ENCODE results near the gene TNRC18.
"Not testable (repeated sequence)": the region's sequence is repeated elsewhere in the genome, so short reads cannot be mapped to it uniquely, and the experiment has no call there.

TNRC18 gene

GRCh38 chr7:5314864-5315263 is 108.8 kb downstream of the TNRC18 start:
- H3K4me3 ChIP-seq (IDR thresholded peaks at IDR 0.05; ENCODE audit: insufficient read depth, low read depth, low read length): no peak overlapping the region
- no peaks in the 10 kb centered on the region for H4K20me1 ChIP-seq (ENCODE audit: insufficient read depth)
- no peaks in the 10 kb centered on the region for H3K4me1 ChIP-seq (ENCODE audit: low read depth, poor library complexity, severe bottlenecking)
- no peak overlapping the region for H3K4me2 ChIP-seq
- H2AFZ ChIP-seq (ENCODE audit: low read depth): no peak overlapping the region
- no peak overlapping the region for H3K9ac ChIP-seq
- H3K27me3 ChIP-seq (ENCODE audit: insufficient read depth, low read depth): no peaks in the 10 kb centered on the region
- H3K79me2 ChIP-seq (ENCODE audit: insufficient read depth, low read depth): no peaks in the 10 kb centered on the region
- TF ChIP-seq CTCF (conservative IDR thresholded peaks at IDR 0.05; ENCODE audit: low read depth, low read length): no peak
- H3K36me3 ChIP-seq (ENCODE audit: insufficient read depth): no peaks in the 10 kb centered on the region
- no peak overlapping the region for H3K27ac ChIP-seq

DNA sequence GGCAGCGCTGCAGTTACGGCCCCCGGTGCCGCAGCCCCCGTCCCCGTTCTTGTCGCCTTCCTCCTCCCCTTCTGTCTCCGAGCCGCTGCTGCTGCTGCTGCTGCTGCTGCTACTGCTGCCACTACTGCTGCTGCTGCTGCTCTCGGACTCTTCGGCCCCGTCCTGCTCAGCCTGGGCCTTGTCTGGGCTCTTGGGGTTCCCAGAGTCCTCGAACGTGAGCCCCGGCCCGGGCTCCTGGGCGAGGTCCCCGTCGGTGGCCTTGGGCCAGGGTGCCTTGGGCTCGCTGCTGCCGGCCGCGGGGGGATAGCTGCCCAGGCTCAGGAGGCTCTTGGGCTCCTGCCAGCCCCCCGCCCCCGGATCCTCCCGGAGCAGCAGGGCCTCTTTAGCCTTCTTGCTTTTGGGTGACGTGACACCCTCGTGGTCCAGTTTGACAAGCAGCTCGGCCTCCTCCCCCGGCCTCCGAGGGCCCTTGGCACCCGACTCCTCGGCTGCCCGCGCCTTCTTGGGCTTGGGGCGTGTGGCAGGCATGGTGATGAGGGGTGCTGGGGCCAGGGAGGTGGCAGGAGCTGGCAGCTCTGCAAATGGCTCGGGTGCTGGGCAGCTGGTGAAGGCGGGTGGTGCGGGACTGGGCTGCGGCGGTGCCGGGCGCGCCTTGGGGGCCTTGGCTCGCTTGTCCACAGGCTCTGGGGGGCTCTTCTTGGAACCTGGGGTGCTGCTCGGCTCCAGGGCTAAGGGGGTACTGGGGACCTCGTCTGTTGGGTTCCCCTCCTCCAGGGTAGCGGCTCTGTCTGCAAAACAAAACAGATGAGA is 110.4 kb downstream of the TNRC18 start:
- H3K36me3 ChIP-seq (ENCODE audit: insufficient read depth): not testable (repeated sequence)

GRCh38 chr7:5312276-5313070 is 111.2 kb downstream of the TNRC18 start:
- not testable (repeated sequence) for H3K9ac ChIP-seq; H4K20me1 ChIP-seq (ENCODE audit: insufficient read depth); H3K4me3 ChIP-seq (IDR thresholded peaks at IDR 0.05; ENCODE audit: insufficient read depth, low read depth, low read length); H3K27ac ChIP-seq; H3K79me2 ChIP-seq (ENCODE audit: insufficient read depth, low read depth); H3K27me3 ChIP-seq (ENCODE audit: insufficient read depth, low read depth); H3K4me2 ChIP-seq; H2AFZ ChIP-seq (ENCODE audit: low read depth); H3K36me3 ChIP-seq (ENCODE audit: insufficient read depth); H3K4me1 ChIP-seq (ENCODE audit: low read depth, poor library complexity, severe bottlenecking)

More for the DNA sequence above, 110.4 kb downstream of the TNRC18 start:
- not testable (repeated sequence) for H3K27ac ChIP-seq; H3K79me2 ChIP-seq (ENCODE audit: insufficient read depth, low read depth); H3K4me3 ChIP-seq (IDR thresholded peaks at IDR 0.05; ENCODE audit: insufficient read depth, low read depth, low read length); H3K9ac ChIP-seq; H4K20me1 ChIP-seq (ENCODE audit: insufficient read depth); H2AFZ ChIP-seq (ENCODE audit: low read depth); H3K4me2 ChIP-seq; H3K27me3 ChIP-seq (ENCODE audit: insufficient read depth, low read depth); H3K4me1 ChIP-seq (ENCODE audit: low read depth, poor library complexity, severe bottlenecking)

DNA sequence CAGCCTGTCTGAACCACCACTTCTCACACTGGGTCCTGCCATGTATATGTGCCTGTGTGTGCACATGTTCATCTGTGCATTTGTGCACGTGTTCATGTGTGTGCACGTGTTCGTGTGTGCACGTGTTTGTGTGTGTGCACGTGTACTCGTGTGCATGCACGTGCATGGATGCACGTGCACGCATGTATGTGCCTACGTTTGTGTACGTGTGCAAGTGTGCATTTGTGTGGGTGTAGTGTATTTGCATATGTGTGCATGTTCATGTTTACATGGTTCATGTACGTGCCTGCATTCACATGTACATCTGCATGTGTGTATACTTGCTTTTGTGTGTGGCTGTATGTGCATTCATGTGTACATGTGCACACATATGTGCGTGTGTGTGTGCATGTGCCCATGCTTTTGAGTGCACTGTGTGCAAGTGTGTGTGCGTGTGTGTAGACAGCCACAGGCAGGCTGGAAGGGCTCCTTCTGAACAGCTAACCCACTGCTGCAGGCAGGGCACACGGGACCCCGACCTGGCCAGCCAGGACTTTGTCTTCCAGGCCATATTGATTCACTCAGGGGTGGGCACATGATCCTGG is 112.7 kb downstream of the TNRC18 start:
- Histone ChIP-seq H3K79me2 (ENCODE audit: insufficient read depth, low read depth) (no peaks in the 10 kb centered on the region), H3K27me3 (ENCODE audit: insufficient read depth, low read depth) (no peaks in the 10 kb centered on the region), H3K27ac (no peak overlapping the region), H3K9ac (no peak overlapping the region), H4K20me1 (ENCODE audit: insufficient read depth) (no peaks in the 10 kb centered on the region), H3K4me2 (no peak overlapping the region), H2AFZ (ENCODE audit: low read depth) (no peak overlapping the region), H3K4me3 (IDR thresholded peaks at IDR 0.05; ENCODE audit: insufficient read depth, low read depth, low read length) (no peak overlapping the region), H3K36me3 (ENCODE audit: insufficient read depth) (no peaks in the 10 kb centered on the region), H3K4me1 (ENCODE audit: low read depth, poor library complexity, severe bottlenecking) (no peaks in the 10 kb centered on the region)
- no peak for TF ChIP-seq CTCF (conservative IDR thresholded peaks at IDR 0.05; ENCODE audit: low read depth, low read length)

- no peak overlapping the region for H3K4me3 ChIP-seq (IDR thresholded peaks at IDR 0.05; ENCODE audit: insufficient read depth, low read depth, low read length)
- no peaks in the 10 kb centered on the region for H4K20me1 ChIP-seq (ENCODE audit: insufficient read depth)
- no peaks in the 10 kb centered on the region for H3K36me3 ChIP-seq (ENCODE audit: insufficient read depth)
- H3K27me3 ChIP-seq (ENCODE audit: insufficient read depth, low read depth): no peaks in the 10 kb centered on the region
- TF ChIP-seq CTCF (conservative IDR thresholded peaks at IDR 0.05; ENCODE audit: low read depth, low read length): no peak
- H3K4me1 ChIP-seq (ENCODE audit: low read depth, poor library complexity, severe bottlenecking): no peaks in the 10 kb centered on the region
- H2AFZ ChIP-seq (ENCODE audit: low read depth): no peak overlapping the region
- no peak overlapping the region for H3K4me2 ChIP-seq
- H3K79me2 ChIP-seq (ENCODE audit: insufficient read depth, low read depth): no peaks in the 10 kb centered on the region
- no peak overlapping the region for H3K27ac ChIP-seq
- no peak overlapping the region for H3K9ac ChIP-seq
These were observed 114.5 kb downstream of the TNRC18 start for GRCh38 chr7:5309146-5309545.

DNA sequence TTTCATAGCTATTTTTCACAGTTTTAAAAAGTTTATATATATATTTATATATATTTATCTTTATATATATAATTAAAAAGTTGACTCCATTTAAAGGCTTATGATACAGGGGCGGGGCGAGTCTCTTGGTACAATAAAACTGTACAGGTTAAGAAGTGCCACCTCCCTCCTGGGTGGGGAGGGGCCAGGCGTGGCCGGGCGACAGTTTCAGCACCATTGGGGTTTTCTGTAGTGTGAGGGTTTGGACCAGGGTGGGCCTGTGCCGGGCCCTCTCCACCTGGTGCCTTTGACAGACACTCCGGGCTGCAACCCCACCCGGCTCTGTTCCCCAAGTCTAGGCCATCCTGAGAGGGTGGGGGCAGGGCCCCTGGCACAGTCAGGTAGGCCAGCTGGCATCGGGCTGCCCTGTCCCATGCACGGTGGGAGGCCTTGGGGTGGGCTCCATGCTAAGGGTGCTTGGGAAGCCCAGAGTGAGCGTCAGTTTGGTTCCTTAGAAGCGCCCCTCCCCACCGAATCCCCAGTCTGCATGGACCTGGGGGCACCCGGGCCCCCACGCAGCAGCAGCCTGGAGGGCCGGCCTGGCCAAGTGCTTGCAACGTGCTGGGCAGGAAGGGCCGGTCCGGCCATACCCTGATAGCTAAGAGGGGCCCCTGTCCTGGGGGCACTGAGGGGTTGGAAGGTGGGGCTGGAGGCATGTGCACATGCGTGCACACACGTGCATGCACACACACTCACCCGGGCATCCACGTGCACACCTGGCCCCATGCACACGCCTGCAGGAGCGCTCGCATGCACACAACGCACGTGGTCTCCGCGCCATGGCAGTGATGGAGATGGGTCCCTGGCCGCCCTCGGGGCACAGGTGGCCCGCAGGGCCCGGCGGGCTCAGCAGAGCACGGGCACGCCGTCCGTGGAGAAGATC is 116.2 kb downstream of the TNRC18 start:
- H3K27ac ChIP-seq; H3K36me3 ChIP-seq (ENCODE audit: insufficient read depth); H3K4me3 ChIP-seq (IDR thresholded peaks at IDR 0.05; ENCODE audit: insufficient read depth, low read depth, low read length); H3K4me1 ChIP-seq (ENCODE audit: low read depth, poor library complexity, severe bottlenecking); H3K79me2 ChIP-seq (ENCODE audit: insufficient read depth, low read depth); H2AFZ ChIP-seq (ENCODE audit: low read depth); H3K4me2 ChIP-seq; H4K20me1 ChIP-seq (ENCODE audit: insufficient read depth); H3K27me3 ChIP-seq (ENCODE audit: insufficient read depth, low read depth); H3K9ac ChIP-seq: not testable (repeated sequence)

DNA sequence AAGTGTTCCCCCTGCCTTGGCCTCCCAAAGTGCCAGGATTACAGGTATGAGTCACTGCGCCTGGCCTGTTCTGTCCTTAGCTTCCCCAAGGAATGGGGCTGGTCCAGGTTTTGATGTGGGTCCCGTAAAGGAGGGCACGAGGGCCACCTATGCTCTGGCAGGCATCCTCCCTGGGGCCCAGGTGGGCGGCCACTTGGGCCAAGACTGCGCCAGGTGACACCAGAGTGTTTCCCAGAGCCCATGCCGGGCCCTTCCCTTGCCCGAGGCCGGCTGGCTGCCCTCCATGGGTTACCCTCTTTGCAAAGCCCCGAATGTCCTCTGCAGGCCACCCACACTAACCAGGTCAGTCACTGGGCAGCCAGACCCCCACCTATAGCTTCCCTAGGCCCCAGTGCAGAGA is 118.6 kb downstream of the TNRC18 start:
- not testable (repeated sequence) for H3K9ac ChIP-seq; H2AFZ ChIP-seq (ENCODE audit: low read depth); H3K27ac ChIP-seq; H3K4me3 ChIP-seq (IDR thresholded peaks at IDR 0.05; ENCODE audit: insufficient read depth, low read depth, low read length); H4K20me1 ChIP-seq (ENCODE audit: insufficient read depth); H3K36me3 ChIP-seq (ENCODE audit: insufficient read depth); H3K4me2 ChIP-seq; H3K79me2 ChIP-seq (ENCODE audit: insufficient read depth, low read depth); H3K27me3 ChIP-seq (ENCODE audit: insufficient read depth, low read depth); H3K4me1 ChIP-seq (ENCODE audit: low read depth, poor library complexity, severe bottlenecking)

All from KMS-11 (cell line).